B cell (primary cell): ENCODE results near the gene KIRREL3. TPM values are rescaled to one million over a fixed set of nuclear protein-coding genes. Genes with fewer than 3 reads are reported as not detected.

Experiments used
- ATAC-seq: fragments of 200-7000 bp; cut with Tn5 transposase; one replicate; pipeline ENCODE4 v1.10.0; 2021; ENCODE audit warnings: low read depth, mild to moderate bottlenecking, moderate number of reproducible peaks, moderate library complexity
- CTCF ChIA-PET: fragments of 350-600 bp; sonication (Branson Sonifier 250); formaldehyde crosslinking; loops from one replicate; lab custom pipeline; 2021; ENCODE audit warnings: antibody characterized with exemption, inconsistent platforms; lab: Charles Lee
- POLR2A ChIA-PET: fragments of 350-600 bp; sonication (Branson Sonifier 250); formaldehyde crosslinking; loops from one replicate; lab custom pipeline; 2021; ENCODE audit warnings: antibody characterized with exemption; lab: Charles Lee
- DNase-seq: peaks from one replicate; pipeline ENCODE4 v3.0.0; 2013
- H2AFZ ChIP-seq: 2 replicates; pipeline ENCODE4 v1.6.1; 2012; ENCODE audit warnings: mild to moderate bottlenecking, low read depth, low read length; ENCODE audit not compliant: insufficient read depth, poor library complexity, severe bottlenecking
- H3K27ac ChIP-seq, 2 donors: 1 replicate in 1 of 2; 2 replicates in 1 of 2; pipeline ENCODE4 v1.5.1; 2012 to 2013; ENCODE audit warnings: low read length in 2 of 2, mild to moderate bottlenecking in 2 of 2, moderate library complexity in 1 of 2
- H3K27me3 ChIP-seq, 4 experiments: fragments of 200-600 bp in 1 of 4; sonication (generic) in 1 of 4; replicated peaks in 1 of 4; 1 replicate in 2 of 4; 2 replicates in 2 of 4; pipeline versions ENCODE4 v1.6.1 to v1.7.0; 2013 to 2016; ENCODE audit warnings: low read length in 3 of 4, mild to moderate bottlenecking in 2 of 4, mixed read lengths in 1 of 4, moderate library complexity in 1 of 4; ENCODE audit not compliant: insufficient read depth in 4 of 4, control insufficient read depth in 3 of 4; ENCODE audit errors: control extremely low read depth in 1 of 4
- H3K36me3 ChIP-seq, 2 experiments: replicated peaks in 1 of 2; 1 replicate in 1 of 2; 2 replicates in 1 of 2; pipeline versions ENCODE4 v1.6.1 to v1.7.1; 2013; ENCODE audit warnings: low read length in 1 of 2; ENCODE audit not compliant: insufficient read depth in 2 of 2, control insufficient read depth in 1 of 2; ENCODE audit errors: control extremely low read depth in 1 of 2, extremely low read depth in 1 of 2
- H3K4me1 ChIP-seq, 2 donors: fragments of 200-600 bp in 1 of 2; sonication (generic) in 1 of 2; 1 replicate in 1 of 2; 2 replicates in 1 of 2; pipeline versions ENCODE4 v1.5.1 to v1.6.1; 2013 to 2017; ENCODE audit warnings: low read length in 2 of 2; ENCODE audit not compliant: control insufficient read depth in 2 of 2, insufficient read depth in 2 of 2
- H3K4me2 ChIP-seq: replicated peaks from 2 replicates; pipeline ENCODE3; 2012; ENCODE audit warnings: mild to moderate bottlenecking, low read depth, low read length; ENCODE audit not compliant: poor library complexity, severe bottlenecking
- H3K4me3 ChIP-seq, 5 experiments: fragments of 200-600 bp in 1 of 5; sonication (generic) in 1 of 5; 1 replicate in 3 of 5; 2 replicates in 2 of 5; pipeline versions ENCODE4 v1.5.1 to v1.7.0; 2011 to 2016; ENCODE audit warnings: low read length in 4 of 5, mild to moderate bottlenecking in 4 of 5, low read depth in 2 of 5, control low read depth in 1 of 5, moderate library complexity in 1 of 5; ENCODE audit not compliant: insufficient read depth in 1 of 5; ENCODE audit errors: control extremely low read depth in 1 of 5, extremely low read depth in 1 of 5
- H3K79me2 ChIP-seq: fragments of 200-600 bp; sonication (generic); one replicate; pipeline ENCODE4 v1.6.0; 2016; ENCODE audit warnings: low read length; ENCODE audit not compliant: control insufficient read depth, insufficient read depth
- H3K9ac ChIP-seq: fragments of 200-600 bp; sonication (generic); 2 replicates; pipeline ENCODE4 v1.6.1; 2017; ENCODE audit warnings: mild to moderate bottlenecking, low read length, moderate library complexity
- H3K9me3 ChIP-seq, 3 donors: one replicate each; pipeline versions ENCODE4 v1.6.1 to v1.7.1; 2013; ENCODE audit warnings: low read length in 2 of 3; ENCODE audit not compliant: control insufficient read depth in 2 of 3, insufficient read depth in 1 of 3; ENCODE audit errors: control extremely low read depth in 1 of 3
- H4K20me1 ChIP-seq: 2 replicates; pipeline ENCODE4 v1.6.0; 2012; ENCODE audit warnings: mild to moderate bottlenecking, low read length; ENCODE audit not compliant: insufficient read depth, control insufficient read depth, poor library complexity, severe bottlenecking
- H3K27ac Mint-ChIP-seq: one replicate; pipeline ENCODE4 v1.8.0; 2021; ENCODE audit warnings: mixed read lengths
- H3K27me3 Mint-ChIP-seq: one replicate; pipeline ENCODE4 v1.8.0; 2021; ENCODE audit warnings: mixed read lengths
- H3K4me1 Mint-ChIP-seq: one replicate; pipeline ENCODE4 v1.8.0; 2021; ENCODE audit warnings: mixed read lengths
- H3K4me3 Mint-ChIP-seq: one replicate; pipeline ENCODE4 v1.8.0; 2021; ENCODE audit warnings: mixed read lengths
- H3K9me3 Mint-ChIP-seq: one replicate; pipeline ENCODE4 v1.8.0; 2022; ENCODE audit warnings: mixed read lengths; ENCODE audit not compliant: insufficient read depth
- CTCF ChIP-seq: fragments of 200-600 bp; IDR thresholded peaks from one replicate; pipeline ENCODE4 v1.8.0; 2022; ENCODE audit warnings: antibody characterized with exemption, mild to moderate bottlenecking
- EZH2 ChIP-seq: IDR thresholded peaks from 2 replicates; pipeline ENCODE4 v1.6.1; 2012; ENCODE audit warnings: borderline replicate concordance, low read depth, mild to moderate bottlenecking, moderate library complexity, low read length; ENCODE audit not compliant: insufficient read depth, poor library complexity, severe bottlenecking
- WGBS: methylation state at CpG from one replicate; pipeline ENCODE4 v1.1.5; 2013; ENCODE audit warnings: missing lambda C conversion rate; ENCODE audit not compliant: insufficient coverage; 5-methylcytosine and 5-hydroxymethylcytosine counted together
- intact Hi-C: fragments of 100-400 bp; cut with micrococcal nuclease; formaldehyde crosslinking; loops from one replicate; pipeline ENCODE4 v1.10.0; 2022
- polyA plus RNA-seq: library from polyadenylated mRNA; depleted of rRNA; stranded (reverse); fragments of >200 nt; gene quantifications from 2 replicates; pipeline ENCODE4 v1.2.3, GENCODE V29; 2012
- total RNA-seq, 2 donors: library from RNA; stranded (reverse); fragments of 120-200 nt in 1 of 2; gene quantifications; 1 replicate in 1 of 2; 2 replicates in 1 of 2; pipeline versions ENCODE4 v1.2.3 to v1.2.4, GENCODE V29; 2013 to 2022

Gene KIRREL3
- total and polyA plus RNA-seq, 2 donors (not counting 1 experiment from before 2014, with no cell fraction given): not detected

GRCh38 chr11:126544108-126545056 lies 456.2 kb downstream of the KIRREL3 start:
- H3K27ac Mint-ChIP-seq: no peak overlapping the region

More at GRCh38 chr11:126544108-126545056, 456.2 kb downstream of the KIRREL3 start:
- no peak overlapping the region for H3K4me2 ChIP-seq
- H3K79me2 ChIP-seq: no peaks in the 10 kb centered on the region
- DNase-seq (no peak), ATAC-seq (no peak)
- peaks cover 19% of the 10 kb centered on the region for H3K27me3 Mint-ChIP-seq
- H3K4me1 ChIP-seq: no peaks in the 10 kb centered on the region
- H3K9me3 ChIP-seq: no peaks in the 10 kb centered on the region
- TF ChIP-seq CTCF (no peak), EZH2 (no peak)
- no peak overlapping the region for H2AFZ ChIP-seq
- no peaks in the 10 kb centered on the region for H3K9me3 Mint-ChIP-seq
- CTCF ChIA-PET: no interaction called here
- POLR2A ChIA-PET: no interaction called here
- no peaks in the 10 kb centered on the region for H4K20me1 ChIP-seq
- no peaks in the 10 kb centered on the region for H3K4me1 Mint-ChIP-seq
- no peak overlapping the region for H3K27ac ChIP-seq
- H3K4me3 Mint-ChIP-seq: no peak overlapping the region
- peaks cover 0 to 9% (median 1%) of the 10 kb centered on the region in 4 experiments for H3K27me3 ChIP-seq
- H3K36me3 ChIP-seq: no peaks in the 10 kb centered on the region
- H3K9ac ChIP-seq: no peak overlapping the region
- H3K4me3 ChIP-seq: no peak overlapping the region
- WGBS: 29% methylated on average over 9 of the region's 15 CpGs
- intact Hi-C loops: no loop called here
